CD1c-positive myeloid dendritic cell (primary cell): ENCODE data around the gene AFF2.

Experiments used
- DNase-seq: peaks from one replicate; pipeline ENCODE4 v3.0.0-alpha.2; 2016; ENCODE audit errors: extremely low spot score

The AFF2 gene

DNA sequence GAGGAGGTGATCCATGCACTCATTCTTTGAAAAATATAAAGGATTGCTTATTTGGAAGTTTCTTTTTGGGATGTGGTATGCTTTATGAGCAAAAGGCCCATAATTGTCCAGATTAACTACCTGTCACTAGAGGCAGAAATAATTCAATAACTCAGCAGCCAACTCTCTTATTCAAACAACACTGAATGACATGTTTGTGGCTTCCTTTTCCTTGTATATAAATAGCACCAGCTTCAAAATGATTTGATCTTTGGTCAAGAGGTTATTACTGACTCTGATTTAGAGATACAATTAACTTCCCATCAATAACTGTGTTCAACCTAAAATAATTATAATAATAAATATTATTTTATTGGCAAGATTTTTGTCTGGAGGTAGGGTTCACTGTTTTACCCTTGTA, 232.3 kb downstream of the AFF2 start:
- no peak for DNase-seq

DNA sequence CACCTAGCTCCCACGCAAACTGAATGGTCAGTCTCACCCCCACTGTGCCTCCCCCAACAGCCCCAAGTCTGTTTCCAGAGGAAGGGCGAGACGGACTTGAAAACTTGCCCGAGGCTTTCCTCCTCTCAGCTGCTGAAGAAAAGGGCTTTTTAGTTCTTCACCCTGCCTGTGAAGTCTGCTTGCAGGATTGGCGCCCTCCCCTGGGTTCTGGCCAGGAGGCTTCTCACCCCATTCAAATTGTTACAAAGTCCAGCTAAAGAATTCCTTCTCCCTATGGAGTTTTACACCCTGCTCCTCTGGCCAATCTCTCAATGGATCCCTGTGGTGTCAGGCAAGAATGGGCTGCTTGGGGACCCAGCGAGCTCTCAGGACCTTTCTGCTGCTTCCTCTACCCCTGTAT, 241.0 kb downstream of the AFF2 start:
- DNase-seq = no peak

DNA sequence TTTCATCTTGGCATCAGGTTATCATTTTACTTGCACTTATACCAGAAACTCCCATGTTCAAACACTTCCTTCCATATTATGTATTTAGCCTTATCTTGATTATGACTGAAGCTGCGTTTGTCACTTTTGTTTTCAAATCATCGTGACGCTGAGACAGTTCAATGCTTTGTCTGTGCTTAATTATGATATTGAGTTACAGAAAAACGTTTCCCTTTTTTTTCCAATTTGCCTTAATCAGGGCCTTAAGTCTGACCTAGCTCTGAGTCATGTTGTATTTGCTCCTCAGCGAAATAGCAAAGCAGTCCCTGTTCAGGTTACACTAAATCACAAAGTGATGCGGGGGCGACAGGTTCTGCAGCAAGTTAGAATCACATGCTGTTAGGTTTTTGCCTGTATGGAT, 254.7 kb downstream of the AFF2 start:
- DNase-seq = no peak

DNA sequence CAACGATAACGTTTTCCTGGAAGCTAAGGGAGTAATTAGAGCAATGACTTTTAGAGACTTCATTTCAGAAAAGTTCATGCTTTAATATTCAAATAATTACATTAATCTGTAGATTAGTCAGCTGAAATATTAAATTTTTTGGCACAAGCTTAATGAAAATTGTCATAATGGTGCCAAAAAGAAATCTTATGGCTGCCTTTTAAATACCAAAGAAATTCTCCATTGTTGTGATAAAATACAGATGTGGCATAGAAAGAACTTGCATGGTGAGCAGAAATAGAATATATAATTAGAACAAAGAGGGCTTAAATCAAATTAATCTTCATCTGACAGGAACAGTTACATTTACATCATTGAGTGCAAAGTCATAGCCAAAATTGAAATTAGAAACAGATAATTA, 263.5 kb downstream of the AFF2 start:
- no peak for DNase-seq

DNA sequence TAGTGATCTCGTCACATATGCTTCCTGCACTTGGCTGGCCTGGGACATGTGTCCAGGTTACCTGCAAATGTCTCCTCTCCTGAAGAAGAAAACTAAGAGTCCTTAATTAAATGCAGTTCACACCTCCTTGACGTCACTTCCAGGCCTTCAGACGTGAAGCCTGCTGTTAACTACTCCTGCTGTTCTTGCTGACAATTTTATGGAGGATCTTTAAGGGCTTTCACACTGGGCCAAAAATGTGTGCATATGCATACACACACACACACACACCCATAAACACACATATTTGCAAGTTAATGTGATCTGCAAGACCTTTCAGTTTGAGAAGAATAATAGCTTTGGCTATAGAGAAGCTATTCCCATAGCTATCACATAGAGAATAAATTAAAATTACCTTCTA, 267.9 kb downstream of the AFF2 start:
- no peak for DNase-seq

DNA sequence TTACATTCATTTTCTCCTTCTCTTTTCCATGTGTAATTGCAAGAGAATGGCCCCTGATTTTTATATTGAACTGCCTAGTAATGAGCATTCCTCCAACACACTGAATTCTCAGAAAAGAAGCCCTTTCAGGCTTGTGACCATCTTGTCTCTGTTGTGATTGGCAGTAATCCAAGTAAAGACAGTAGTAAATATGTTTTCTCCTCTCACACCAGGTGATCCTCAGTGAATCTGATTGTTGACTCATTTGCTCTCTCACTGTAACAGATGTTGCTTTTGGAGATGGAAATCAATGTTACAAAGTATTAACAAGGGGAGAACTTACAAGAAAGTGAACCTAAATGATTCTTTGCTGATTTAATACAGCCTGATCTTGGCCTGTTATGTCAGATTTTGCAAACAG, 271.0 kb downstream of the AFF2 start:
- no peak for DNase-seq

DNA sequence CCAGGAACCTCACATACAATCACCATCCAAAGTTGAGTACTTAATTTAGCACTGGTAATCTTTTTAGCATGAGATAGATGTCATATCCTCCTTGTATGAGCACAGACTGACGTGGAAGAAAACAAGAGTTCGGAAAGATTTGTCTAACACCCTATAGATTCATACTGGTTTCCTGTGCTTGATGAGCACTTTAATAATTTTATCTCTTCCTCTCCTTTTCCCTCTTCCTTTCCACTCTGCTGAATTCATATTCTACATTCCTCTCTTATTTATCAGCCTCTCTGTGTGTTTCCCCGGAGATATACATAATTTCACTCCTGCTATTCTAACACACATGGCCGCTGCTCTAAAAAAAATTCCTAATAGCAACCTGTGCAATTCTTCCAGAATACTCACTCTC, 273.9 kb downstream of the AFF2 start:
- DNase-seq = no peak

DNA sequence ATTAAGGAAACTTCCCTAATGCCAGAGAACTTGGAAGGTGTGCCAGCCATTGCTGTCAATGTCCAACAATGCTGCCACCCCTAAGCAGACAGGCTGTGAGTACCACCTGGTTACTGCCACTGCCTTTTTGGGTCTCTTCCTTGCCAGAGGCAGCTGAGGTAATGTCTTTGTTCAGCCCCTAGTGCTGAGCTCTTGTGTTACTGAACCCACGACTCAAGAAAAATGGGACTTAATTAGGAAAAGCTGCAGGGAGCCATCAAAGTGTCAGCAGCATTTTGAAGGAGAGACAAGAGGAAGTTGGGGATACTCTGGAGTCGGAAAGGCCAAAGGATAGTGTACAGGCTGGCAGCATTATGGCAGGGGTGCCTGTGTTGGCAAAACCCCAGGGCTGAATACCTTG, 283.7 kb downstream of the AFF2 start:
- DNase-seq = no peak

DNA sequence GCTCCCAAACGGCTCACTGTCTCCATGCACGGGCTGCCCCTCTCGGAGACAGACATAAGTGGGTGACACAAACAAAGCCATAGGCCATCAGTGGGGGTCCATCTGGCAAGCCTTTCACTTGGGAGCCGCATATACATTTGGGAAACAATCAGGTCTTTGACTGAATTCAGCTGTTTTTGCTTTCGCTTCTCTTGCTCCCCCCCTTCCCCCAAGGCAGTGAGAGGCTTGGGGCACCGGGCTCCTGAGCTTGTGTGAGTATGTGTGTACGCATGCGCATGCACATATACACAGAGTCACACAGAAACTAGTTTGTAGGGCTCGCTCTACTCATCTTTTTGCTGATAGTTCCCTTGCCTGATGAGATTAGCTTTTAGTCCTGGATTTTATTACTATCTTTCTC, 284.4 kb downstream of the AFF2 start:
- DNase-seq = no peak

DNA sequence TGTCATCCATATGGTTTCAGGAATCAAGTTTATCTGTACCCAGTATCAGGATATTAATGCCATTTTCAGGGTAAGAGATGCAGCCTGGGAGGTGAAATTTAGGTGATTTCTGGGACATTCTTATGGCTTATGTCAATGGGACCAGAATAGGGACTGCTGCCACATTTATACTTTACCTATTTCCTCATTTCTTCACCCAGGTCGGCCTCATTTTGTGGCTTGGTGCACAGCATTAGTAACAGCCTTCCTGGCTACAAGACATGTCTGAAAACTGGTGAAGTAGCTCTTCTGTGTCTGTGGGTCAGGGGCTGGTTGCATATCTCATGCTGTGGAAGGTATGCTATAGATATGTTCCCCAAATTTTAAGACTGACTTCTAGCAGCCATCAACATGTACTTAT, 284.8 kb downstream of the AFF2 start:
- no peak for DNase-seq

DNA sequence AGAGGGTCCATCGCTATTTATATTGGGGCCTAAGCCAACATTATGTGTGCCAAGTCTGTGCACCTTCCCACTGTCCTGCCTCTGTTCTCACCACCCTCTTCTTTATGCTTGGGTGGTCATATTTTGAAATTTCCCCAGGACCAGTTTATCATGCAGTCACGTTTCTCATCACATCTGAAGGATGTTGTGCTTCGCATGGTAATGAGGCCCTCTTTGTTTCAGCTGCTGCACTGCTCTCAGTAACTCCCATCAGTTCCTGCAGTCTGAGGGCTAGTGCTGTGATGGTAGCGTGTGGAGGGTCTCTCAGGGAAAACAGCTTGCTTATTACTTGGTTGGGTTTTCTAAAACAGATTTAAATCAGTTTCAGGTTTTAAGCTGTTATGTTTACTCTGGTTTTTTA, 288.0 kb downstream of the AFF2 start:
- DNase-seq = no peak

DNA sequence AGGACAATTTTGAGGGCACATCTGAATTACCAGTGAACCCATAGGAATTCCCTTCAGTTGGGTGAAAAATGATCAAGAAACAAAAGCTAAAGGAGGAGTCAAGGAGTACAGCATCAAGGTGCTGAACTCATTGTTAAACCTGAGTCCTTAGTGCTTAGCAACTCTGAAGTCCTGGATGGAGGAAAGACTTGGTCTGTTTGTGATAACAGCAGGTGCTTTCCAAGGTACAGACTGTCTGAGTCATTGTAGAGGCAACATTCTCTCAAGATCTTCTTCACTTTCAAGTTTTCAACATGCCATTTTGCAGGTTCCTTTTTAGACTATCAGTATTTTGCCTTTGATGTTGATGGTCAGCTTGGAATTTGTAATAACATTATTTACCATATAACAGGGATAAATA, 293.9 kb downstream of the AFF2 start:
- DNase-seq = no peak

DNA sequence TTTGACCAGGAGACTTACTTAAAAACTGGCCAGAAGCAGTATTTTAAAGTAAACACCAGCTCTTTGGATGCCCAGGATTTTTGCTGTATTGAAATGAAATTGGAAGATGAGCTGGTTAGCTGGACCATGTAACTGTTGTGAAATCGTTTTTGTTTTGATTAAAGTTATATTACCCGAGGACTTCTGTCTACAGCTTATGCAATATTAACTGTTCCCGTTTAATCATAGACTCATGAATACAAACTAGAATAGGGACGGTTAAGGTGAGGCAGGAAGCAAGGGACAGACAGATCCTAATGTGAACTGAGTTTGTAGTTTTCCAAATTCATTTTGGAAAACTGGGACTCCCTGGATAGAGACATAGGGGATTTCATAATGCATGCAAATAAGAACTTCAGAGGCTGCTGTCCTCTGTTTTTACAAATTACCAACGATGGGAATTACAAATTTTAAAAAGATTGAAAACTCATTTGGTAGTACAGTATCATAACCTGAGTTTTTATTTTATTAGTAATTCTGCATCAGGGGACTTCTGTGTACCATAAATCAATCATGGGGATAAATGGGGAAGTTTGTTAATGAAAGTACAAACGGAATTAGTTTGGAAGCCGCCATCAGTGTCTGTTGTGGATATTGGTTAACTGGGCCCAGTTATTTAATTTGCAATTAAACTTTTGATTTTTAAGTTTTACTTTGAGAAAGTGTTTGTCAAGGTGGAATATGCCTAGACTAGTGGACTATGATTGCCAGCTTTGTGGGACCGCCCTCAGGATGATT, 304.4 kb downstream of the AFF2 start:
- DNase-seq = no peak

DNA sequence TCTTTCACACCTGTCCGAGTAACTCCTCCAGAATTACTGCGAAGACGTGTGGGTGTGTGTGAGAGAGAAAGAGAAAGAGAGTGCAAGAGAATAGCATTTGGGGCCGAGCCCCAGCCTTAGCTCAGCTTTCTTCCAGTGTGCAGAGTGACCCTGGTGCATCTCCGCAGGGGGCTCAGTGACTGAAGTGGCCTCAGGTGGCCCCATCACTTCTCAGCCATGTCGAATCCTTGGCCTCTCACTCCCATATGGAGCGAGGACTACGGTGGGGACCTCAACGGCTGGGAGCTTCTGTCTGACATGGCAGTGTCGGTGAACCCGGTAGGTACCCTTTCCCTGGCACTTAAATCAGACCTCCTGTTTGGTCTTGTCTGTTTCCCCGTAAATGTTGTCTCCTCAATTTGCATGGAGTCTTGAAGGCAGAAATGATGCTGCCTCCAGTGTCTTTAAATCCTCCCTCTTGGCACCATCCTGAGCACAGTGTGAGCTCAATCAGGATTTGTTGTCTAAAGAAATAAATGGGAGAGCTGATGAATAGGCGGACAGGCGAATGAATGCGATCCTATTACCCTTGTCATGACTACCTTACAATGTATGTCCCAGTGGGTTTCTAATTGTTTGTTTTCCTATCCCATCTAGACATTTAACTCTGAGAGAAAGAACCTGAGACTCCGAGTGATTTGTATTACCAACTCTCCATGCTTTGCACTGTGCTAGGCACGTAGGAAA, 305.9 kb downstream of the AFF2 start:
- DNase-seq = no peak

DNA sequence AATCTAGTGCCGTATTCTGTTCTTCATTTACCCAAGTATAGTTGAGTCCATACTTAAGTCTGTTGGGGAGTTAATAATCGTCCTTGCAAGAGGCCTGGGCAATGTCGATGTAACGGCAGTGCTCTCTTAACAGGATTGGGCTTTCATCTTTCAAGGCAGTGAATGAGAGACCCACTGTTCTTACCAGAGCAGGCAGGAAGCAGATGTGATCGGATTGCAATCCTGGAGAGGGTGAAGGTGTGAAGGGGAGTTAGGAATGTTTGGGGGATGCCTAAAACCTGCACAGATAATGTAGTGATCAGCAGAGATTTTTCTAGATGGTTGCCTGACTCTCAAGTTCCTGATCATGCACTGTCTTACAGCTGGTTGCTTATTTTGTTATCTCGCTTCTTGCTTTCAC, 308.4 kb downstream of the AFF2 start:
- no peak for DNase-seq

DNA sequence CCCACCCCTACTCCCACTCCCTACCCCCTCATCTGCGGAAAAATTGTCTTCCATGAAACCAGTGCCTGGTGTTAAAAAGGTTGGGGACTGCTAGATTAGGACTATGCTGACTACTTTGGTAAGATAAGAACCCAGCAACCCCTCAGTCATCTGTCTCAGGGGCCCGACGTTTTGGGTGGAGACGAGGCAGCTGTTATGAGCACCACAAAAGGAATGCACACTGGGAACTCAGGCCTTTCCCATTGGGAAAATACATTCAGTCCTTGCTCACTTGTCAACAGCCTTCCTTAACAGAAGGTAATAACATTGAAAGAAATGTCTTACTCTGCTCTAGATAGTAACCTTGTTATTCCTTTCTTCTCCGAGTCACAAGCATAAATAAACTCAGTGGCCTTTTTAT, 310.8 kb downstream of the AFF2 start:
- DNase-seq = no peak

DNA sequence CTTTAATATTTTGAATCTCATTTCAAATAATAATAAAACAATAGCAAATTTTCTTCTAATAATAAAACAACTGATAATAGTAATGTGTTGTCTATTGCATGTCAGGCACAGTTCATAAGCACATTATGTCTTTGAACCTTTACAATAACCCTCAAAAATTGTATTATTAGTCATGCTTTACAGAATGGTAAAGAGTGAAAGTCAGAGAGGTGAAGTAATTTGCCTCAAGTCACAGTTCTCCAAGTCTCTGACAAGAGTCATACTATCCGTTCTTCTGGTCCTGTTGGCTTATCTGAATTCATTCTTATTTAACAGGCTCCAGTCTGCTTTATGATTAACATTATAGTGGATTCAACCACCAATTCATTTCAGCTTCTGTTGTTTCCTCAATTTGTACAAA, 313.0 kb downstream of the AFF2 start:
- no peak for DNase-seq

DNA sequence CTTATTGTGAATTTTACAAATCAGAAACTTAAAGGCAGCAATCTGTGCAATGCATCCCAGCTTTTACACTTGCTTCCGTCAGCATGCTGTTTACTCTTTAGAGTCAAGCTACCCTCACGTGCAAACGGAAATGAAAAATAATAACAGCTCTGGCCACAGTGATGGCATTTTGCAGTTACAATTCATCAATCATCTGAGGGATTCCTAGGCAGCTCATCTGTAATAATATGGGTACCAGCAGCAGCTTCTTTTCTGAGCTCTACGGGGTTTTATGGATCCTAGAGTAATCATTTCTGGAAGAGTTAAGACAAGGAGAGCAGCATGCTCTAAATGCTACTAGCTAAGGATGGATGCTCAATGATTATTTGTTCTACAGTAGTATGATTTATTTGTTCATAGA, 313.6 kb downstream of the AFF2 start:
- DNase-seq = no peak

DNA sequence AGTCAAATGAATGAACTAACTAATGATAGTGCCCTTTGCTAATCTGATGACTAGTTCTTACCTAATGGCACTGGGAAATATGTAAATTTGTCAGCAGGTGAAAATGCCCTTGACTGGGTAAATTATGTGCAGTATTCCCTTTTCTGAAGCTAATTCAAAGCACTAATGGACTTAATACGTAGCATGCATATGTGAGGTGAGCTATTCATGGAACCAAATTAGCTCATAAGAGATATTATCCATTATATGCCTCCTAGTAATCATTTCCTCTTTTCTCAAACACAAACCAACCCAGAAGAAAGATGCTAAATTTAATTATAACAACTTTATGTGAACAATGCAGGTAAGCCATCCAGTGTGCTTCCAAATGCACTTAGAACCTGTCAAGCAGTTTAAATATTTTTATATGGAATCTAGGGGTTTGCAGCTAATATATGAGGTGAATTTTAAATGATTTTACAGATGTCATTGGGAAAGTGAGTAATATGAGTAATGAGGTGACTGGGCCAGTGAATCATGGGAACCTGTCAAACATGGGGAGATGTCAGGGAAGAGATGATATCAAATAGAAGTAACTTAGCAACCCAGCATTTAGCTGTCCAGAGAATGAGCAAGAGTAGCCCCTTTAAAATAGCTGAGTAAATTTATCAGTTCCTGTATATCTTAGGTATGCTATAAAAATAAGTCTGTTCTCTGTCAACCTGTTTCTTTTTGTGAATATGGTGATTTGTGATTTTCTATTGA, 315.0 kb downstream of the AFF2 start:
- no peak for DNase-seq

DNA sequence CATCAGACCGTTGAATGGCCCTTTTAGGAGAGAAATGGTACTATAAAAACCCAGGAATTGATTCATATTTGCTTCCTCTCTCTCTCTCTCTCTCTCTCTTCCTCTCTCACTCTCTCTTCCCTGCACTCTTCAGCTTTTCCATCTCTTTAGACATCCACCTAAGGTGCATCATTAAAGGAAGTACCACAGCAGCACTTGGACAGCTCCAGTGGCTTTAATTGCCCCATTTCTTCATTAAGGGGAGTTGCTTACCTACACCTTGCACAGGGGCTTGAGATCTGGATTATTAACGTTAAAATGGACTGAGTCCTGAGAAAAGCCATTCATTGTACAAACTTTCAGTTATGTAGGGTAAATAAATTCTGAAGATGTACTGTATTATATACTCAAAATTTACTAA, 323.6 kb downstream of the AFF2 start:
- no peak for DNase-seq

DNA sequence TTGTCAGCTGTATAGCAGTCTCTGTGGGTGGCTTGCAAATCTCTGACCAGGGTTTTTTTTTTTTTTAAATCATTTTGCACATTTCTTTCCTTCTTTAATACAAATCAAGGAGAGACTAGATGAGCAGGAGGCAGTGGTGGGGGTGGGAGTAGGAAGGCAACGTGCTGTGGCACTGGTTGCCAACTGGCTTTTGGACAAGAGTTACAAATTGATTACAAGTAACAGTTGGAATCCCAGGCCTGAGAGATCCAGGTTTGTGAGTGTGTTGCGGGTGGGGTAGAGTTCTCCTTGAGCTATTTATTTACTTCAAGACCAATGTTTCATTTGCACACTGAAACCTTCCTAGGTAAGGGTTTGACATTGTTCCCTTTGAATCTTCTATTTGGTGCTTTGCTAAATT, 325.3 kb downstream of the AFF2 start:
- no peak for DNase-seq

DNA sequence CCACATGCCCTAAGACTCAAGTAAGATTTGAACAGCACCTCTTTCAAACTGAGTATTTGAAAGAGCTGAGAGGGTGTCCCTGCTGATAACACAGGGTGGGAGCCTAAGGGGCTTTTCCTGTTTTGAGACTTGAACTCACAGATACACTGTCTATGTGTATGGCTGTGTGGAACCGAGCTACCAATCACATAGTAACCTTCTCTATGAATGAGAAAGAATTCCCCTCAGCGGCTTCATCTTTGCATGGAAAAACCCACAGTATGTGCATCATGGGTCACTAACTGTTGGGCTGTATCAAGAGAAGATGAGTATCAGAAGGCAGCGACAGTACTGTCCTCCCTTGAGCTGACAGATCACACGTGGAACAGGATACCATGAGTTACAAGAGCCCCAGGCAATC, 336.3 kb downstream of the AFF2 start:
- DNase-seq = no peak

DNA sequence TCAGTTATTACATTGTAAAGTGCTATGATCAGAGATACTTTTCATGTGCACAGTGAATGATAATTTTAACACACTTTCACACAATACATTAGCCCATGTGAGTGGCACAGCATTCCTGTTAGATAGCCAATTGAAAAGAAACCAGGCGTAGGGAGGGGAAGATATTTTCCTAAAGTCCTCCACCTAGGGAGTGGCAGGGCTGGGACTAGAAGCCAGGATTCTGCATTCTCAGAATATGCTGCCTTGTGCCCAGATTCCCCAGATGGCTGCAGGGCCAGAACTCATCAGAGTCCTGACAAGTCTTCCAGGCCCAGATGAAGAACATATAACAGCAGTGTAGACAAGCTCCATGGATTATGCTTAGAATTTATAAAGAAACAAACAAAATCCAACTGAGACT, 350.2 kb downstream of the AFF2 start:
- DNase-seq = no peak
